Adrenal gland (tissue), 5 donors: ENCODE data around the gene FAIM2.

Source experiments
- POLR2A ChIP-seq, 2 donors: fragments of 450-650 bp; IDR thresholded peaks; one replicate each; pipeline ENCODE4 v1.6.1; 2017; ENCODE audit warnings: antibody characterized with exemption in 2 of 2, mild to moderate bottlenecking in 2 of 2, moderate library complexity in 1 of 2
- TF ChIP-seq, protein P1 (sequence below), 6 experiments: fragments of 450-650 bp in 4 of 6; fragments of 200-600 bp in 2 of 6; sonication (generic) in 1 of 6; IDR thresholded peaks; 1 replicate in 5 of 6; 2 replicates in 1 of 6; pipeline versions ENCODE4 v1.5.1 to v1.8.0; 2016 to 2021; ENCODE audit warnings: antibody characterized with exemption in 6 of 6, mild to moderate bottlenecking in 2 of 6, moderate library complexity in 1 of 6
- donor health status: DM: no; HTN: no; CAD: no.

DNA sequence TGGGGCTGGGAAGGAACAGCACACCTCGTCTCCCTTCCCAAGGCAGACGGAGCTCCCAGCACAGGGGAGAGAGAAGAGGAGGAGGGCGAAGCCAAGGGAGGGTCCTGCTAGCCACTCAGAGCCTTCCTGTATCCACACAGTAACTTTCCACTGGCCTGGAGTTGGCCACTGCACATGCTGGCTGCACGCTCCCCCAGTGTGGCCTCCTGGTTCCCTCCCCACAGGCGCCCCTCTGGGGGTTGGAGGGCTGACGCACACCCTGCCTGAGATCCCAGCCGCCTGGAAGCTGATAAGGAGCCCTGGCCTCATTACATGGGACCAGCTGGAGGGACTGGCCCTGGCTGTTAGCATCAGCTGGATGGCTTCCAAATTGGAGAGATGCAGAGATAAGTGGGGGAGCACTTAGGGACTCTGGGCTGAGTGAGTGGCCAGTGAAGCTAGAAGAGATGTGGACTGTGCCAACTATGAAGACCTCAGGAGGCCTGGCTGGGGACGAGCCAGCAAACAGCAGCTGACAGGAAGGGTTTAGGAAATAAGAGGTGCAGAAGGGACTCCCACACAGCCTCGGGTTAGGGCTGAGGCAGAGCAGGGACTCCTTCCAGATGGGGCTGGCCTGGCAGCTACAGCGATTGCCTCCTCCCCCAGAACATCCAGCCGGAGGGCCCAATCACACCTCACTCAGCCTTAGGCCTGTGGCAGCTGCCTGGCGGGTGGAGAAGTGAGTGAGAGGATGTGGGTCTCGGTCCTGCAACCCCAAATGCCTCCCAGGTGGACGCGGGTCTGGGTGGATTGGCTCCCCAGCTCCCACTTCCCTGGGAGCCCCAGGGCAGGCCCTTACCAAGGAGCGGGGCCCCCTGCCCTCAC is 34.5 kb downstream of the FAIM2 start:
- TF ChIP-seq, protein P1, sequence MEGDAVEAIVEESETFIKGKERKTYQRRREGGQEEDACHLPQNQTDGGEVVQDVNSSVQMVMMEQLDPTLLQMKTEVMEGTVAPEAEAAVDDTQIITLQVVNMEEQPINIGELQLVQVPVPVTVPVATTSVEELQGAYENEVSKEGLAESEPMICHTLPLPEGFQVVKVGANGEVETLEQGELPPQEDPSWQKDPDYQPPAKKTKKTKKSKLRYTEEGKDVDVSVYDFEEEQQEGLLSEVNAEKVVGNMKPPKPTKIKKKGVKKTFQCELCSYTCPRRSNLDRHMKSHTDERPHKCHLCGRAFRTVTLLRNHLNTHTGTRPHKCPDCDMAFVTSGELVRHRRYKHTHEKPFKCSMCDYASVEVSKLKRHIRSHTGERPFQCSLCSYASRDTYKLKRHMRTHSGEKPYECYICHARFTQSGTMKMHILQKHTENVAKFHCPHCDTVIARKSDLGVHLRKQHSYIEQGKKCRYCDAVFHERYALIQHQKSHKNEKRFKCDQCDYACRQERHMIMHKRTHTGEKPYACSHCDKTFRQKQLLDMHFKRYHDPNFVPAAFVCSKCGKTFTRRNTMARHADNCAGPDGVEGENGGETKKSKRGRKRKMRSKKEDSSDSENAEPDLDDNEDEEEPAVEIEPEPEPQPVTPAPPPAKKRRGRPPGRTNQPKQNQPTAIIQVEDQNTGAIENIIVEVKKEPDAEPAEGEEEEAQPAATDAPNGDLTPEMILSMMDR (IDR thresholded peaks at IDR 0.05) = no peak
- TF ChIP-seq POLR2A (IDR thresholded peaks at IDR 0.05) = no peak
